Immature natural killer cell (primary cell): ENCODE results near the gene ITGA5. TPM values are rescaled to one million over a fixed set of nuclear protein-coding genes. Genes with fewer than 3 reads are reported as not detected.

Source experiments
- DNase-seq, 3 donors: peaks; one replicate each; pipeline ENCODE4 v3.0.0; 2022; ENCODE audit warnings: mixed read lengths in 1 of 3
- H3K27ac Mint-ChIP-seq, 6 donors: one replicate each; pipeline ENCODE4 v1.8.0; 2020; ENCODE audit warnings: mixed read lengths in 6 of 6, mild to moderate bottlenecking in 5 of 6, inconsistent platforms in 4 of 6, moderate library complexity in 3 of 6
- H3K27me3 Mint-ChIP-seq, 3 donors: one replicate each; pipeline ENCODE4 v1.8.0; 2020 to 2021; ENCODE audit warnings: low read depth in 3 of 3, mild to moderate bottlenecking in 3 of 3, mixed read lengths in 3 of 3, moderate library complexity in 3 of 3, inconsistent platforms in 1 of 3
- H3K36me3 Mint-ChIP-seq, 3 donors: one replicate each; pipeline ENCODE4 v1.8.0; 2020; ENCODE audit warnings: mixed read lengths in 3 of 3, inconsistent platforms in 2 of 3, mild to moderate bottlenecking in 2 of 3
- H3K4me1 Mint-ChIP-seq, 2 donors: one replicate each; pipeline ENCODE4 v1.8.0; 2020; ENCODE audit warnings: inconsistent platforms in 2 of 2, mild to moderate bottlenecking in 2 of 2, mixed read lengths in 2 of 2, moderate library complexity in 1 of 2
- H3K4me3 Mint-ChIP-seq, 5 donors: one replicate each; pipeline ENCODE4 v1.8.0; 2020; ENCODE audit warnings: mild to moderate bottlenecking in 5 of 5, mixed read lengths in 5 of 5, inconsistent platforms in 3 of 5, moderate library complexity in 3 of 5
- H3K9me3 Mint-ChIP-seq, 6 donors: one replicate each; pipeline ENCODE4 v1.8.0; 2020; ENCODE audit warnings: mild to moderate bottlenecking in 6 of 6, mixed read lengths in 6 of 6, inconsistent platforms in 4 of 6, moderate library complexity in 3 of 6
- polyA plus RNA-seq, 3 donors: library from polyadenylated mRNA; unstranded; fragments of 300-500 nt; fragmentation: Illumina TruSeq; gene quantifications; one replicate each; pipeline ENCODE4 v1.2.3, GENCODE V29; 2021

The ITGA5 gene
- 100 to 1,000 TPM in 1 of 3 donors, 10 to 100 TPM in 2; 26.2 to 119 (median 65.5) TPM for polyA plus RNA-seq

DNA sequence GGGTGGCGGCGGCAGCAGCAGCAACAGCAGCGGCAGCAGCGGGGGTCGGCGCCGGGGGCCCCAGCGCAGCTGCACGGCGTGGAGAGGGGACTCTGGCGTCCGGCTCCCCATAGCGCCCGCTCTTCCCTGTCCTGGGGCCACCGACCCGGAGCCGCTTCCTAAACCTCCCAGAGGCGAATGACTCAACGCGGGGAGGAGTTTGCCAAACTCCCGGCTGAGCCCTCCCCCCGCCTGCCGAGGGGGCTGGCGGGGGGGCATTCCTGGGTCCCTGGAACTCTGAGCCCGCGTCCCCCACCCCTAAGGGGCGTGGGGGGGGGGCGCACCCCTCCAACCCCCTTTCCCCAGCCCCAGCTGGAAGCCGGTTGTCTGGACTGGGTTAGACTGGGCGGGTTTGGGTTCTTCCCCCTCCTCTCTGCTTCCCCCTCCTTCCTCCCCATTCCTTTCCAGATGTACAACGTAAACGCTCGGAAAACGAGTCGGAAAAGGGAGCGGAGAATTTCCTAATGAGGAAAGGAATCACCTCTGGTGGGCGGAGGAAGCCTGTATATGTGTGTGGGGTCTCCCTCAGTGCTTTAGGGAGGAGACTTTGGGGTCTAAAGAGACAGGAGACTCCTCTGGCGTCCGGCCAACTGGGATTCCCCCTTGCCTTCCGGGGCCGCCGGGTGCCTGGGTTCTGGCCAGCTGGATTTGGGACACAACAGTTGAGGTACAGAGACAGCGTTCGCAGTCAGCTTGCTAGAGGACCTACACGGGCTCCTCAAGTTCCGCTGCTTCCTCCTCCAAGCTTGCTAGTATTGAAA is at the start of gene ITGA5:
Gene ITGA5, minus strand, starts transcription at position 179 of the 800 bp plus-strand sequence. Its CDS starts 68 bp downstream, at position 111.
- H3K36me3 Mint-ChIP-seq, result no peaks in the 10 kb centered on the region
- H3K27ac Mint-ChIP-seq, result peak within 1 kb of the TSS; percentile 94 to 99 (median 96)
- peak within 1 kb of the TSS; percentile 97 to 98 (median 97) for H3K4me3 Mint-ChIP-seq
- DNase-seq, result peak; percentile 40 to 60 (median 40)
- peaks cover 10 to 23% (median 18%) of the 10 kb centered on the region in 3 donors for H3K27me3 Mint-ChIP-seq
- peaks cover 57 to 64% of the 10 kb centered on the region in 2 donors for H3K4me1 Mint-ChIP-seq
- no peaks in the 10 kb centered on the region for H3K9me3 Mint-ChIP-seq

- no peak overlapping the region for H3K27ac Mint-ChIP-seq
- DNase-seq, result no peak
- no peak overlapping the region for H3K4me3 Mint-ChIP-seq
- no peaks in the 10 kb centered on the region for H3K9me3 Mint-ChIP-seq
- no peaks in the 10 kb centered on the region for H3K4me1 Mint-ChIP-seq
- peaks cover 0 to 4% (median 0%) of the 10 kb centered on the region in 3 donors for H3K36me3 Mint-ChIP-seq
- H3K27me3 Mint-ChIP-seq, result peaks cover 0 to 8% (median 5%) of the 10 kb centered on the region in 3 donors
Measured at GRCh38 chr12:54465857-54466523, 46.9 kb upstream of the ITGA5 start.

DNA sequence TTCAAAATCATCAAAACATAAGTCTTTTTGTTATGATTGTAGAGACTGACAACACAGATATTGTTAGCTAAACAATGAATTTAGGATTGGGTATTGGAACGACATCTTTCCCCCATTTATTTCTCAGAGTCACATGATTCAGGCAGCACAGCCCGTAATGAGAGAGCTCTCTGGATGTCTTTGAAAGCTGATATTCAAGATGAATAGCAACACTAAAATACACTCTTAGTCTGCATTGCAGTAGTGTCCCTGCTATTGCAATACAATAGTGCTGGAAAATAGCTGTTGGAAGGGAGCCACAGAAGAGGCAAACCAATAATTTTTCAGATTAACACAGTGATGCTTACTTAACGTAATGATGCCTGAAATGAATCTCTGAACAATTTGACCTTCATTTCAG is 44.4 kb upstream of the ITGA5 start:
- no peak for DNase-seq

GRCh38 chr12:54463034-54463433 is 44.0 kb upstream of the ITGA5 start:
- Mint-ChIP-seq H3K27ac (no peak overlapping the region), H3K36me3 (peaks cover 0 to 4% (median 0%) of the 10 kb centered on the region in 3 donors)

More for the DNA sequence above, 44.4 kb upstream of the ITGA5 start:
- Mint-ChIP-seq H3K4me3 (no peak overlapping the region), H3K27me3 (peaks cover 2 to 8% (median 5%) of the 10 kb centered on the region in 3 donors), H3K4me1 (no peaks in the 10 kb centered on the region), H3K27ac (no peak overlapping the region), H3K36me3 (peaks cover 0 to 4% (median 0%) of the 10 kb centered on the region in 3 donors), H3K9me3 (no peaks in the 10 kb centered on the region)

DNA sequence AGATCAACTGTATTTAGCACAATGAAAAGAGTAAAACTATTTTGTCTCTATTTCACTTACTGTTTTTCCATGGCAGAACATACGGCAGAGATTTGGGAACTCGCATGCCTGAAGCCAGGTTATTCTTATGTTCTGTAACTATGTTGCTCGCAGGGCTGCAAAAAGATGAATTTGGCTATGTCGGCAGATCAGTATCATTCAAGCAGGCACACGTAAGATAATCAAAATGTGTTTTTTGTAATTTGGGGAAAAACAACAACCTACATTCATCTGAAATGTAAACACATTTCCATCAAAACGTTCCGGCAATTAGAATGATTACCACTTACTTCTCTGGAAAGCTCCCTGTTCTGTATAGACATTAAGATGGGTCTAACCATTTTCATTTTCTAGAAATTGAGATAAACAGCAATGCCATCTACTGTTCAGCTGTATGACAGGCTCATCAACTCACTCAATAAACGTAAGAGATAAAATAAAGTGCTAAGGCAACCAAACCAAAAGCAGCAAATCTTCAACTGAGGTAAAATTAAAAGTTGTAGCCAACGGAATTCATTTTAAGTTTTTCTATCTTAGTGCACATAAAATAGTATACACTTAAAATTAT is 41.4 kb upstream of the ITGA5 start:
- H3K4me1 Mint-ChIP-seq, result no peaks in the 10 kb centered on the region
- no peaks in the 10 kb centered on the region for H3K9me3 Mint-ChIP-seq
- no peak overlapping the region for H3K4me3 Mint-ChIP-seq
- no peak for DNase-seq
- no peak overlapping the region for H3K27ac Mint-ChIP-seq
- H3K36me3 Mint-ChIP-seq, result peaks cover 0 to 11% (median 0%) of the 10 kb centered on the region in 3 donors
- H3K27me3 Mint-ChIP-seq, result peaks cover 4 to 8% (median 5%) of the 10 kb centered on the region in 3 donors

More at GRCh38 chr12:54463034-54463433, 44.0 kb upstream of the ITGA5 start:
- Mint-ChIP-seq H3K4me1 (no peaks in the 10 kb centered on the region), H3K27me3 (peaks cover 2 to 8% (median 5%) of the 10 kb centered on the region in 3 donors), H3K9me3 (no peaks in the 10 kb centered on the region), H3K4me3 (no peak overlapping the region)
- no peak for DNase-seq

DNA sequence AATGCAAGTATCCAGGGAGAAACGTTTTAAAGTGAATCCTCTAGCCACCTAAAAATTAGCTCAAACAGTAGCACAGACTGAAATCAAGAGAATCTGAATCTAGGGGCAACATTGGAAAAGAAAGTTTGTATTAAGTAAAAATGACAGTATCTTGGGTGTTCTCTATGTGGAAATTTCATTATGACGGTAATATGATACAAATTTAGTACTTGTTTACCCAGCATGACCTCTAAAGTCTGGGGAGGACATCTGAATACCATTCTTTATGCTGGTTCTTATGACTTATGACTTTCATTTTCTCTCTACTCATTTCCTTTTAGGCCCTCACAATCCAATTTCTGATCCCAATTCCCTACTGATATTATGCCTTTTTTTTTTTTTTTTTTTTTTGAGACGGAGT is 40.3 kb upstream of the ITGA5 start:
- Mint-ChIP-seq H3K27ac (no peak overlapping the region), H3K27me3 (peaks cover 4 to 5% (median 5%) of the 10 kb centered on the region in 3 donors), H3K4me3 (no peak overlapping the region), H3K4me1 (no peaks in the 10 kb centered on the region), H3K36me3 (peaks cover 0 to 11% (median 0%) of the 10 kb centered on the region in 3 donors), H3K9me3 (no peaks in the 10 kb centered on the region)
- no peak for DNase-seq

DNA sequence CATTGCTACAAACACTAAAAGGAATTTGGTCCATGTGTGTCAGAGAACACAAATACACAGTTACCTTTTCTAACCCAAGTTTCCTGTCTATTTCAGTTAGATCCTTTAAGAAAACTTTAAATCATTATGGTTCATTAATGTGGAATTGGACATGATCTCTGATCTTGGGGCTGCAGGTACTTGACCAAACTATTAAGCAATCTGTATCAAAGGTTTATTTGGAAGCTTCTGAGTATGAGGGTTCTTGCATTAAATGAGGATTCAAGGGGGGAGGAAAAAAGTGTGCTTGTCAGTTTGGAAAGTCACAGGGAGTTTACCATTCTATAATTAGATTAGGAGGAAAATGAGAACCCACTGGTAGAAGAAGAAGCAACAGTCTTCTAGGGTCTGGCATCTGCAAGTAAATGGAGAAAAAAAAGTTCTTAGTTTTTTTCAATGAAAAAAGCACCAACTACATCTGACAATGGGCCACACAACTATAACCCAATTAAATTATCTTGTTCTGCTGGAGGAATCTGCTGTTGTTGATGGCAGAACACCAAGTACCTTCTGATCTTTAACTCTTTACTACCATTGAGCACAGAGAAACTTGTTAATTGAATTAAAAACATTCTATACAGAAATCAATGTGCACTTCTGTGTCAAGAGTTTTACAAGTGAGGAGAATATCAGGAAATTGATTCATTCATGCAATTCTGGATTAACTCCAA is 36.8 kb upstream of the ITGA5 start:
- Mint-ChIP-seq H3K27me3 (peaks cover 0 to 4% (median 0%) of the 10 kb centered on the region in 3 donors), H3K27ac (no peak overlapping the region), H3K4me3 (no peak overlapping the region), H3K4me1 (no peaks in the 10 kb centered on the region), H3K36me3 (peaks cover 0 to 7% (median 0%) of the 10 kb centered on the region in 3 donors), H3K9me3 (no peaks in the 10 kb centered on the region)
- DNase-seq, result no peak

DNA sequence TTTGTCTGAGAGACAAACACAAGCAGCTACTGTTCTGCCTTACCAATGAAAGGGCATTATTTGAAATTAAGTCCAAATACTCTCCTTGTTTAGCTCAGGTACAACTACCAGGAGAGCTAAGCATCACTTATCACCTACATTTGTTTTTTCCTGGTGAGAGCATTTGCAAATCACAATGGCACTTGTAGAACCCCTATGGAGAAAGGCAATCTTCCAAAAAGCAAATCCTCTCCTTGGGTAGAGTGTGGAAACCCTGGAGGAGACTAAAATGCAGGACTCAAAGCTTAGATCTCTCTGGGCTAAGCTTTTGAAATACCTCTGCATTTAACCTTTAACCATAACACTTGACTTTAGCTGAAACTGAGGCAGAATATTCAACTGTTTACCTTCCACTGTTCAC is 33.6 kb upstream of the ITGA5 start:
- Mint-ChIP-seq H3K4me1 (no peaks in the 10 kb centered on the region), H3K27ac (no peak overlapping the region), H3K9me3 (no peaks in the 10 kb centered on the region), H3K4me3 (no peak overlapping the region), H3K36me3 (peaks cover 0 to 7% (median 0%) of the 10 kb centered on the region in 3 donors), H3K27me3 (peaks cover 0 to 2% (median 0%) of the 10 kb centered on the region in 3 donors)
- no peak for DNase-seq

DNA sequence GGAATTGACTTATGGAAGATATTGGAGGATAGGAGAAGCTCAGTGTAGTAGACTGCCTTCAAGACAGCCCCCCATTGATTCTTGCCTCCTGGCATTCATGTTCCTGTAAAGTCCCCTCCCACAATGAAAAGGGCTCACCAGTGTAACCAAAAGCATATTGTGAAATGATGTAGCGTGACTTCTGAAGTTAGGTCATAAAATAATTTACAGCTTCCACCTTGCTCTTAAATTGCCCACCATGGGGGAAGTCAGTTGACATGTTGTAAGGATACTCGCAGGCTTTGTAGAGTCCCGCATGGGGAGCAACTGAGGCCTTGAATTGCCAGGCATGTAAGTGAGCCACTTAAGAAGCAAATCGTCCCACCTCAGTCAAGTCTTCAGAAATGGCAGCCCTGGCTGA is 29.3 kb upstream of the ITGA5 start:
- no peaks in the 10 kb centered on the region for H3K4me1 Mint-ChIP-seq
- H3K27ac Mint-ChIP-seq, result no peak overlapping the region
- no peaks in the 10 kb centered on the region for H3K27me3 Mint-ChIP-seq
- DNase-seq, result no peak
- H3K36me3 Mint-ChIP-seq, result no peaks in the 10 kb centered on the region
- H3K9me3 Mint-ChIP-seq, result no peaks in the 10 kb centered on the region
- H3K4me3 Mint-ChIP-seq, result no peak overlapping the region

DNA sequence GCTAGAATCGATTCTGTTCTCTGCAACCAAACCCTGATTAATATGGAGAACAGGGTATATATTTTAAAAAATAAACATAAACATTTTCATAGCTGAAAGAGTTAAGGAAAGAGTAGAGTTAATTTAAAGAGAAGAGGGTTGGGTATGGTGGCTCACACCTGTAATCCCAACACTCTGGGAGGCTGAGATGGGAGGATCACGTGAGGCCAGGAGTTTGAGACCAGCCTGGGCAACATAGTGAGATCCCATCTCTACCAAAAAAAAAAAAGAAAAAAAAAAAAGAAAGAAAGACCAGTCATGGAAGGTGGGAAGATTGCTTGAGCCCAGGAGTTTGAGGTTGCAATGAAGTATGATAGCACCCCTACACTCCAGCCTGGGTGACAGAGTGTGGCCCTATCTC is 28.9 kb upstream of the ITGA5 start:
- H3K27ac Mint-ChIP-seq, result no peak overlapping the region
- DNase-seq, result no peak

GRCh38 chr12:54444206-54444605 is 25.1 kb upstream of the ITGA5 start:
- no peak overlapping the region for H3K4me3 Mint-ChIP-seq
- H3K27me3 Mint-ChIP-seq, result peaks cover 0 to 4% (median 0%) of the 10 kb centered on the region in 3 donors
- H3K27ac Mint-ChIP-seq, result no peak overlapping the region
- H3K9me3 Mint-ChIP-seq, result no peaks in the 10 kb centered on the region
- peaks cover 3 to 6% of the 10 kb centered on the region in 2 donors for H3K4me1 Mint-ChIP-seq
- peaks cover 0 to 2% (median 0%) of the 10 kb centered on the region in 3 donors for H3K36me3 Mint-ChIP-seq
- DNase-seq, result no peak

More for the DNA sequence above, 28.9 kb upstream of the ITGA5 start:
- Mint-ChIP-seq H3K36me3 (no peaks in the 10 kb centered on the region), H3K9me3 (no peaks in the 10 kb centered on the region), H3K27me3 (no peaks in the 10 kb centered on the region), H3K4me3 (no peak overlapping the region), H3K4me1 (no peaks in the 10 kb centered on the region)

- Mint-ChIP-seq H3K27ac (no peak overlapping the region), H3K4me1 (peaks cover 10 to 14% of the 10 kb centered on the region in 2 donors), H3K4me3 (no peak overlapping the region), H3K27me3 (peaks cover 0 to 4% (median 0%) of the 10 kb centered on the region in 3 donors), H3K36me3 (peaks cover 0 to 2% (median 0%) of the 10 kb centered on the region in 3 donors), H3K9me3 (no peaks in the 10 kb centered on the region)
- DNase-seq, result no peak
Measured at GRCh38 chr12:54443446-54443845, 24.4 kb upstream of the ITGA5 start.

GRCh38 chr12:54442961-54443360 is 23.9 kb upstream of the ITGA5 start:
- Mint-ChIP-seq H3K9me3 (no peaks in the 10 kb centered on the region), H3K4me3 (no peak overlapping the region), H3K4me1 (peaks cover 10 to 18% of the 10 kb centered on the region in 2 donors), H3K27ac (no peak overlapping the region), H3K36me3 (peaks cover 0 to 2% (median 0%) of the 10 kb centered on the region in 3 donors), H3K27me3 (peaks cover 0 to 4% (median 0%) of the 10 kb centered on the region in 3 donors)
- no peak for DNase-seq
